ENCODE results near the gene PLOD1.
"Not testable (repeated sequence)": the region's sequence is repeated elsewhere in the genome, so short reads cannot be mapped to it uniquely, and the experiment has no call there.

Gene PLOD1

GRCh38 chr1:11891433-11892186, 42.9 kb upstream of the PLOD1 start:
- no peak for DNase-seq (ENCODE audit: low read depth)
- no peak overlapping the region for H3K4me3 ChIP-seq (replicated peaks; ENCODE audit: low read depth, low read length)
- TF ChIP-seq CTCF (IDR thresholded peaks at IDR 0.05; ENCODE audit: low read length, missing control alignments), result no peak

GRCh38 chr1:11893907-11894251, 40.6 kb upstream of the PLOD1 start:
- H3K4me3 ChIP-seq (replicated peaks; ENCODE audit: low read depth, low read length), result no peak overlapping the region
- DNase-seq (ENCODE audit: low read depth), result peak; percentile 51
- peak; percentile 97 for TF ChIP-seq CTCF (IDR thresholded peaks at IDR 0.05; ENCODE audit: low read length, missing control alignments)

GRCh38 chr1:11894501-11894900, 40.0 kb upstream of the PLOD1 start:
- DNase-seq (ENCODE audit: low read depth); H3K4me3 ChIP-seq (replicated peaks; ENCODE audit: low read depth, low read length): not testable (repeated sequence)

- DNase-seq (ENCODE audit: low read depth), result no peak
- H3K4me3 ChIP-seq (replicated peaks; ENCODE audit: low read depth, low read length), result no peak overlapping the region
- no peak for TF ChIP-seq CTCF (IDR thresholded peaks at IDR 0.05; ENCODE audit: low read length, missing control alignments)
Observed at GRCh38 chr1:11898086-11898785, 36.3 kb upstream of the PLOD1 start.

GRCh38 chr1:11898831-11899467, 35.6 kb upstream of the PLOD1 start:
- no peak for TF ChIP-seq CTCF (IDR thresholded peaks at IDR 0.05; ENCODE audit: low read length, missing control alignments)
- H3K4me3 ChIP-seq (replicated peaks; ENCODE audit: low read depth, low read length), result no peak overlapping the region
- no peak for DNase-seq (ENCODE audit: low read depth)

- not testable (repeated sequence) for DNase-seq (ENCODE audit: low read depth); H3K4me3 ChIP-seq (replicated peaks; ENCODE audit: low read depth, low read length)
Observed at GRCh38 chr1:11901446-11901845, 33.1 kb upstream of the PLOD1 start.

- DNase-seq (ENCODE audit: low read depth), result no peak
- H3K4me3 ChIP-seq (replicated peaks; ENCODE audit: low read depth, low read length), result no peak overlapping the region
- no peak for TF ChIP-seq CTCF (IDR thresholded peaks at IDR 0.05; ENCODE audit: low read length, missing control alignments)
Observed at GRCh38 chr1:11903210-11903609, 31.3 kb upstream of the PLOD1 start.

- H3K4me3 ChIP-seq (replicated peaks; ENCODE audit: low read depth, low read length); DNase-seq (ENCODE audit: low read depth): not testable (repeated sequence)
Observed at GRCh38 chr1:11904156-11904555, 30.4 kb upstream of the PLOD1 start.
